HG02610 (cell line): ENCODE measurements around the gene OGDHL.
"Not testable (repeated sequence)": the region's sequence is repeated elsewhere in the genome, so short reads cannot be mapped to it uniquely, and the experiment has no call there.

ENCODE experiments used
- ATAC-seq: cut with Tn5 transposase; IDR thresholded peaks from one replicate; pipeline ENCODE4 v1.9.1; 2021; ENCODE audit warnings: mild to moderate bottlenecking, moderate library complexity; ENCODE audit not compliant: unreplicated experiment

OGDHL gene

DNA sequence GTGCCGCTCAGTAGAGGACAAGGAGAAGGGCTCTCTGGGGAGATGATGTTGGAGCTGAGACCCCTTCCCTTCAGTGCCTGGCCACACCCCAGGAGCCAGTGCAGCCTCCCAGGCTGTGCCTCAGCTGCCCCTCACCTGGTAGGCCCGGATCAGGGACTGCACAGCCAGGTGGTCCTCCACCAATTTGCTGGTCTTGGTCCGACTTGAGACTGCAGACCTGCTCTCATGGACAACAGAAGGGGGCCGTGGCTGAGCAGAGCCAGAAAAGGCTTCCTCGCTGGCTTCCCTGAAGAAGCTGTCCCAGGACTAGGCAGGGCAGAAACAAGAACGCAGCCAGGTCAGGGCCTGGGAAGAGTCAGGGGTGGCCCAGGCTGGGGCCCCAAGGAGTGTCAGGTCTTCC is 5.5 kb downstream of the OGDHL start:
- ATAC-seq = no peak

DNA sequence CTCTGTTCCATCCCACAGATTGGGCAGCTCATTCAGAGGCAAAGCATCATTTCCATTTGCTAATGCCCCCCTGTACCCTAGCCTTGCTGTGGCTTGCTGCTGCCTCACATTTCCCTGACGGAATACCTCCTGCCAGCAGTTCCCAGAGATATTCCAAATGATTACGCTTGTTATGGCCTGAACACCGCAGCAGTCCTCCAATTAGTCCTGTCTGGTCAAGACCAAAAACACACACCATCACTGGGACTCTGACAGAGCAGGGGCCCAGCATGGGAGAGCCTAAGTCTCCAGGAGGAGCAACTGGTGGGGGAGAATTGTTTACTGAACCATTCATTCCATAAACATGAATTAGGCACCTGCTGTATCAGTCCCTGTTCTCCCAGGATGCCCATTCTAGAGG is 6.1 kb downstream of the OGDHL start:
- ATAC-seq = no peak

DNA sequence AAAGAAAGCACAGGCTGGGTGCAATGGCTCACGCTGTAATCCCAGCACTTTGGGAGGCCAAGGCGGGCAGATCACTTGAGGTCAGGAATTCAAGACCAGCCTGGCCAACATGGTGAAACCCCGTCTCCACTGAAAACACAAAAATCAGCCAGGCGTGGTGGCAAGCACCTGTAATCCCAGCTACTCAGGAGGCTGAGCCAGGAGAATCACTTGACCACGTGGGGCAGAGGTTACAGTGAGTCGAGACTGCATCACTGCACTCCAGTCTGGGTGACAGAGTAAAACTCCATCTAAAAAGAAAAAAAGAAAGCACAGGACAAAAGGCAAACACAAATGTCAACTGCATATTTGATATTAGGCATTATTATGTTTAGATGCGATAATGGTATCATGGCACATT is 7.2 kb downstream of the OGDHL start:
- ATAC-seq = not testable (repeated sequence)

DNA sequence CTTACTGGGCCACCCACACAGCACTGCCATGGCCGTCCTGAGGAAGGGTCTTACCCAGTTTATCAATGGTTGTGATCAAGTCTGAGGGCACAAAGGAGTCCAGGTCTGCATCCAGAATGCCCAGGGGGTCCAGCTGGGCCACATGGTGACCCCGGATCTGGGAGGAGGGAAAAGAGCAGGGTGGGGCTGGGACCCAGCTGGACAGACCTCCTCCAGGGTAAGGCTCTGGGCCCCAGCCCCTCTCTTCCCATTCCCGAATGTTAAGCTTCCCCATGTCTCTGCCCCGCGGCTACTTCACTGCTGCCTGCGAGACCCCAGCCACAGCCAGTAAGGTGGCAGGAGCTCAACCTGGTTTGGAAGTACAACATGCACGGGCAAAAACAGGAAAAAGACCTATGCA is 9.5 kb downstream of the OGDHL start:
- ATAC-seq = no peak

DNA sequence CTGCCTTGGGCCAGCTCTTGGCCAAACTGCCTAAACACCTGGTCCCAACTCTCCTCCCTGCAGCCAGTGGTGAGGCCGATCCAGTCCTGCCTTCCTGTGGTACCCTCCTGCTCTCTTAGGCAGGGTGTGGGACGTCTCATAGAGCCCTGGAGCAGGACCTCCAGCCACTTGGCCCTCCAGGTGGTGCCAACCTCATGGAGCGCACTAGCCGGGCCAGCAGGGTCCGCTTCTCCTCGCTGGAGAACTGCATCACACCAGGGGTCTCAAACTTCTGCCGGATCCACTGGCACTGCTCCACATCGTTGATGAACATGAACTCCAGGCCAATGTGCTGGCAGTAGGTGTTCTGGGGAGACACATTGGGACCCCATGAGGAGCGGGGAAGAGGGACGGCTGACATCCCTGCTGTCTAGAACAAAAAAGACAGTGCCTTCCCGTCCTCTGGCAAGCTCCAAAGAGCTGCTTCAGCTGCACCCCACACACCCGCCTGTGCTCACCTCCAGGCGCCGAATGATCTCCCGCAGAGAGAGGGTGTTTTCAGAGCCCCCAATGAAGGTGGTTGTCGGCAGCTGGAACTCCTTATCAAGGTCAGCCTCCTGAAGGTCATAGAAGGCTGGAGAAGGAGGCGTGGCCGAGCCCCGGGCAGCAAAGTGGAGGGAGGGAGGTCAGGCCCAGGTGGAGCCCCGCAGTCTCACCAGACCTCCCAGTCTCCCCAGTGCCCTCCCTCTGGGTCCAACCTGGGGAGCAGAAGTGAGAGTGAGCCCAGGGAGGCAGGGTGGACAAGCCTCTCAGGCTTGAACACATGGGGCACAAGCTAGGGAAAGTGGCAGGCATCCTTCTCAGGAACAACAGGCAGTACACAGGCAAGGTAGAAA is 10.2 kb downstream of the OGDHL start:
- no peak for ATAC-seq

DNA sequence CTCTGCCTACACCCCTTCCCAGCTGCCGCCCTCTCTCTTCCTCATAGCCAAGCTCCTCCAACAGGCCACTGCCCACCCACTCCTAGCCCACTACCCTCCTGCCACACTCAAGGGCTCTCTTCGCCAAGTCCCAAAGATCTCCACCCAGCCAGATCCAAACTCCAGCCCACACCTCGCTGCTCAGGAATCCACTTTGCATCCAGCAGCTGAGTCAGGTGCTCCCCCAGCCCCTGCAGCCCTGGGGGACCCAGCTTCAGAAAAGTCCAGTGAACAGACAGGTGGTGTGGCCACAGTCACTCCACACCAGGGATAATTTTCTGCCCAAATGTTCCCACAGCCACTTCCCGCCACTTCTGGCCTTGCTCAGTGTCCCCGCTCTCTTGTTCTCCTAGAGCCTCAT is 10.9 kb downstream of the OGDHL start:
- no peak for ATAC-seq

DNA sequence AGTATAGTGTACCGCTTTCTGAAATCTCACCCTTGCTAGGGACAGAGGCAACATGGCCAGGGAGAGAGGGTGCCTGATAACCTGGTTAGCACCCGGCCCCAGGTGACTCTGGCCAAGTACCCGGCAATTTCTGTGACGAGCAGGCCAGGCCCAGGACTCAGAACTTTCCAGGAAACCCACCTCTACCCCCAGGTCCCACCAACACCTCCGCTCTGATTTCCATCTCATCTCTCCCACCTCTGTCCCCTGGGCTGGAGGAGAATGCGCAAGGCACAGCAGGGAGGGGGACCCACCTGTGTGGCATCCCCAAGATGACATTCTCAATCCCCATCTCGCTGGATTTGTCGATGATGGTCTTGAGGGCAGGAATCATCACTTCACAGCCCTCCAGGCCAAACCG is 11.6 kb downstream of the OGDHL start:
- ATAC-seq = no peak

DNA sequence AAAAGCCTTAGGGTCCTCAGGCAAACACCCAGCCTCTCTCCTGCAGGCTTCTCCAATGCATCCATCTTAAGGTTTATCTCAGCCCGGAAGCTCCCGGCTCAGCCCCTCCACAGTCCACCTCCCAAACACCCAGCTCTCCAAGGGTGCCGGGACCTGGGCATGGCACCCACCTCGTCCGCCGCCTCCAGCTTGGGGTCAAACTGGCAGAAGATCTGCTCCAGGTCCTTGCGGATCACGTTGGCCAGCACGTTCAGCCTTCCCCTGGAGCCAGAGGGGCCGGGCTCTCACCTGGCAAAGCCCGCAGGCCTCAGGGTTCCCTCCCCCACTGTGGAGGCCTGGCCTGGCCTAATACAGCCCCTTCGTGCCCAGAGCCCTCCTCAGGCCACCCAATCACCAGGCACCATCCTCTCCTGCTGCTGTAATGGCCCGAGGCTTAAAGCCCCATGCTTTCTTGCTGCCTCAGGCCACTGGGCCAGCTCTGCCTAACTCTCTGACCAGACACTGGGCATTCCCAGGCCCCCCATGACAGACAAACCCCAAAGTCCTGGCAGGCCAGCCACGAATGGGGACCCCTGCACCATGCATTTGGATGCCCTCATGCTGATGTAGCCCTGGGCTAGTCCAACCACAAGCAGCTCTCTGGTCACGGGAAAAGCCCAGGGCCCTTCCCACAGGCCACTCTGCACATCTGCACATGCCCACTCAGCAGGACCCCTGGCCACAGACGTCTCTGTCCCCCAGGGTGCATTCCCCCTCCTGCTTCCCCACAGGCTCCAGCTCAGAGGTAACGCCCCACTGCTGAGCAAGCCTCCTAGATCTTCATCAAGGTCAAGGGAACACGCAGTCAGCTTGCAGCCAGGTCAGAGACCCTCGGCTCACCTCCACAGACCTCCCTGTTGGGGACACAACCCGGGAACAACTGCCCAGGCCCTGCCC is 12.3 kb downstream of the OGDHL start:
- no peak for ATAC-seq

DNA sequence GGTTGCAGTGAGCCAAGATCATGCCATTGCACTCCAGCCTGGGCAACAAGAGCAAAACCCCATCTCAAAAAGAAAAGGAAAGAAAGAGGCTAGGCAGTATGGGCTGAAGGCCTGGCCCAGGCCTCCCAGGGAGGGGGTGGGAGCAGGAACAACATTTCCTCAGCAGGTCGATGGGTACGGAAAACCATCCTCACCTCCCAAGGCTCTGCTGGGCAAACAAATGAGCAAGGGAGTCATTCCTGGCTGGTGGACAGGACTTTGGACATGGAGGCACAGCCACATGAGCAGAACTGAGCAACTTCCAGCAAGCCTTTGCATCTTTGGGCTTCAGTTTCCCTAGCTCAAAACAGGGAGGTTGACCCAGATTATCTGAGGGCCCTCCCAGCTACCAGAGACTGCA is 13.0 kb downstream of the OGDHL start:
- no peak for ATAC-seq

DNA sequence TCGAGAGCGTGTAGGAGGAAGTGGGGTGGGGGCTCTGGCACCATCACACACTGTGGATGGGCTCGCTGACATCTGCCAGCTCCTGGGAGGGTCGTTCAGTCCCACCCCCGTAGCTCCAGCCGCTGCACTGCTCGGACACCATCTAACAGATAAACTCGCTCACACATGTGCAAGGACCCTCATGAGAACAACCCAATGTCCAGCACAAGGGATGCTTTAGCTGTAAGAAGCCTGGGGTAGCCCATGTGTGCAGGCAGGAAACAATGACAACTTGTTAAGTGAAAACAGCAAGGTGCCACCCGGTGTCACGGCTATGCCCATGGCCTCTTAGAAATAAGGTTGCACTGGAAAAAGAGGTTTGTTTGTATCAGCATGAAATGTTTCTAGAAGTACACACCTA is 14.1 kb downstream of the OGDHL start:
- ATAC-seq = no peak

DNA sequence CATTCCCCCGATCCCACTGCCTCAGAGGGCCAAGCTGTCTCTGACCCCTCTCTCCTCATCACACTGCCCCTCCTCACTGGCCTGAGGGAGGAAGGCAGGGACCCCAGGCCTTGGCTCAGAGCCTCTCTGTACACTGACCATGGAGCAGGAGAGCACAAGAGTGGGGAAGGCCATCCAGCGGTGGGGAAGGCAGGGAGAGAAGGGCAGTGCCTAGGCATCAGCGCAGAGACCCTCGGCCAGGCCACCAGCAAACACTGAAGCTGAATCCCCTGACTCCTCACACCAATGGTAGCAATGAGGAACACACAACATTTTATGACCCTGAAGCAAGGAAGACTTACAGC is 14.8 kb downstream of the OGDHL start:
- no peak for ATAC-seq

DNA sequence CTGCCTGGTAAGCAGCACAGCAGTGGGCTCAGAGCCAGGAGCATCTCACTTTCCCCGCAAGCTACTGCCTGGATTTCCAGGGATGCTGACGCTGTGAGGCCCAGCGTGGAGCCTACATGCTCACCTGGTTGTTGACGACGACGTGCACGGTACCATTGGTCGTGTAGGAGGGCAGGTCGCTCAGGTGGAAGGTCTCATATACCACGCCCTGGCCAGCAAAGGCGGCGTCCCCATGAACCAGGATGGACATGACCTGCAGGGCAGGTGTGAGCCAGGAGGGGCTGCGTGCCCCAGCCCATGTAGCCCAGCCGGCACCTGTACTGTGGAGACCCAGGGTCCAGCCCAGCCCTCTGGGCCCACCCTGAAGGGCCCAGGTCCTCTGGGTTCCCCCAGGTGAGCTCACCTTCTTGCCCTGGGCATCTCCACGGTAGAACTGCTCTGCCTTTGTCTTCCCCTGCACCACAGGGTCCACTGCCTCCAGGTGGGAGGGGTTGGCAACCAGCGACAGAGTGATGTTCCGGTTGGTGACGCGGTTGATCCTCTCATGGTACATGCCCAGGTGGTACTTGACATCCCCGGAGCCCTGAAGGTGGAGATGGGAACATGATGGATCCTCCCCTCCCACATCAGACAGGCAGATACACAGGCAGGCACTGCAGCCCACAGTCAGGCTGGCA is 15.4 kb downstream of the OGDHL start:
- no peak for ATAC-seq

DNA sequence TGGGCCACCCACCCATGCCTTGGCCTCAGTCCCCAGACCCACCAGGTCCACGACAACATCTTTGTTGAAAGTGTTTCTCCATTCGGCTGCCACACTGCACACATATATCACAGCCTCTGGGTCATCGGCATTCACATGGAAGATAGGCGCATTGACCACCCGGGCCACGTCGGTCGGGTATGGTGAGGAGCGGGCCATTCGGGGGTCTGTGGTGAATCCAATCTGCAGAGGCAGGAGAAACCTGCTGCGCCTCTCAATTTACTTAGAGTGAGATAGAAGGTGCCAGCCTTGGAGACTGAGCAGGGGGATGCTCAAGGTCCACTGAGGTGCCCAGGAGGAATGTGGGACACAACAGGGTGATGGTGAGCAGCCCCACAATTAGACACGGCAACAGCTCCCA is 16.4 kb downstream of the OGDHL start:
- no peak for ATAC-seq

DNA sequence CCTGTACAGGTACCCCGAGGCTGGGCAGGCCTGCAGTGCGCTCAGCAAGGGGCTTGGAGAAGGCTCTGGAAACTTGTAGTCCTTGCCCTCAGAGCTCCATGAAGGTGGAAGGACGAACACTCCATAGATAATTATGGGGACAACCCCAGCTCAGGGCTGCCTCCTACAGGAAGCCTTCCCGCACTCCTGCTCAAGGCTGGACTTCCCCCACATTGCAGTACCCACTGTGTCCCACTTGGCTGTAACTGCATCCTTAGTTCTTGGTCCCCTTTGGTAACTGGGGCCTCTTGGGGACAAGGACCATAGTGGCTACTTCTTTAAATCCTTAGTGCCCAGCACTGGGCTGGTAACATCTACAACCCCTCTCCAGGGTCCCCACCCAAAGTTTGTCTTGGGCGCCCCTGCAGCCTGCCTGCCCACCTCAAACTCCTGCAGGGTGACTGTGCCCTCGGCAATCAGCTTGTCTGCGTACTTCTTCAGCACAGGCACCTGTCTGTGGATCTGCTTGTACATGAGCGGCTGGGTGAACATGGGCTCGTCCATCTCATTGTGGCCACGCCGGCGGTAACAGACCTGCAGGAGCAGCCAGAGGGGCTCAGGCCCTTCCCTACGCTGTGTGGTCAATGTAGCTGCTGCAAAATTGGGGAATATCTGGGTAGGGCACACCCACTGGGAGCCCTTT is 17.1 kb downstream of the OGDHL start:
- ATAC-seq = no peak

DNA sequence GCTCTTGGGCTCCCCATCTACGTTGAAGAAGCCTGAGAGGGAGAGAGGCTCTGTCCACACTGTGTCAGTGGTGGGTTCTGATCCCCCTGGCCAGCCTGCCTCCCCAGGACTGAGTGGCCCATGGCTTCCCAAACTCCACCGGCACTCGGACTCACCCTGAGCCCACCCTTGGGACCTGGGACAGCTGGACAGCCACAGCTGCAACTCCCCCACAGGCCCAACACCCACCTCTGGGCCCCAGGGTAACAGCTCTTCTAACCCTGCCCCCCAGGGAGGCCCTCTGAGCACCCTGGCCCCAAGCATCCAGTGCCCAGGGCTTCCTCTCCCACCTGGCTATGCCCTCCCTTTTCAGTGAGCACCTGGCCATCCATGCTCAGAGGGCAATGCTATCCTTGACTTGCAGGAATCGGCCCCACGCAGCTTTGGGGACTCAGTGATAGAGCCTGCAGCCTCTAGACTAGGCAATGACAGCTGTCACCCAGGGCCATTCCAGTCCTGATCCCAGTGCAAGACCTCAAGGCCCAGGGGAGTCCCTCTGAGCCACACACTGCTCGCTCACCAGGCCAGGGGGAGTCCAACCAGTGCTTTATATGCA is 17.9 kb downstream of the OGDHL start:
- no peak for ATAC-seq

DNA sequence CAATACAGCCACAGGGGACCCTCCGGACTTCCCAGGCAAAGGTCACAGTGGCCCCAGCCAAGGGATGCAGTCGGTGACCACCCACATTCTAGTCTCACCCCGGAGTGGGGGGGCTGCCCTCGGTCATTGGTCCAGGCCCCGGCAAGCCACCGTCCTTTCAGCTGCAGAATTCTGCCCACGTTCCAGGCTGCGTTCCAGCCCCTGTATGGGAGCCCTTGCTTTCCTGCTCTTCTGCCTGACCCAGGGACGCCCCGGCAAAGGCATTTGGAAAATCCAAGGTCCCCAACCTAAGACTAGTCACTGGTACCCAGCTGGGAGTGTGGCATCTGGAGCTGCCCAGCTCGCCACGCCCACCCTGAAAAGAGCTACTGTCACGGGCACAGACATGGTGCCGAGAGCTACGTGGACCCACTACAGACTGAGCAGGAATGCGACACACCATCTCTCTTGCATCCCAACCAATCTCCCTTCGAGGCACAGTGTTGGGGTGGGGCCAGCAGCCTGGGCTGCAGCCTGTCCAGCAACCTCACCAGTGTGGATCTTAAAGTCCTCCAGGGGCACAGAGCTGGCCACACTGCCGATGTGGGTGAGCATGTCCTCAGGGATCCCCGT is 18.6 kb downstream of the OGDHL start:
- ATAC-seq = no peak

DNA sequence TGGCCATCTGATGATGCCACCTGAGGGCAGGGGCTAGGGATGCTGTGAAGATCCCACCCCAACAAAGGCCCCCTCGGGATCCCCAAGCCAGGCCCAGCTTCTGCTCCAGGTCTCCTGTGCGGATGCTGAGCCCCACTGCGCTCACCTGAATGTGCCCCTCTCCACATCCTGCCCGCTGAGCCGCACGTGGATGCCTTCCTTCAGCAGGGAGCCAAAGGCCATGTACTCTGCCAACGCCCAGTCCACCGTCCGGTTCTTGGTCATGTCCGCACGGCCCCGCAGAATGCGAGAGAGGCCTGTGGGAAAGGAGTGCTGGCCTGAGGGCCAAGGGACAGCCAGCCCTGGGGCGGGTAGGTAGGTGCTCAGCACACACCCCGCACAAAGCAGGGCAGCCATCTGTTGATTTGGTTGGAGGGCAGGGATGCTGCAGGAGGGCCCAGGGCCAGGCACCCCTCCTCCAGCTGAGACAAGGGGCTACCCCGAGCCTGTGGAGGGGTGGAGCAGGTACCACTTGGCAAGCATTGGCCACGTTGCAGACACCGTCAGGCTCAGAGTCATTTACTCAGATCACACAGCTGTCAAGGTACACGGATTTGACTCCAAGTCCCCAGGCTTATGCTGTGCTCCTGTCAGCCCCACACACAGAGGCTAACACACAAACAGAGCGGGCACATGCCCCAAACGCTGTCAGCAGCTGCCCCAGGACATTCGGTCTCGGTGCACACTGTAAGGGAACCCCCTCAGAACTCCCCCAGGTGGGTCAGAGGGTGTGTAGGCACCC is 19.2 kb downstream of the OGDHL start:
- no peak for ATAC-seq

DNA sequence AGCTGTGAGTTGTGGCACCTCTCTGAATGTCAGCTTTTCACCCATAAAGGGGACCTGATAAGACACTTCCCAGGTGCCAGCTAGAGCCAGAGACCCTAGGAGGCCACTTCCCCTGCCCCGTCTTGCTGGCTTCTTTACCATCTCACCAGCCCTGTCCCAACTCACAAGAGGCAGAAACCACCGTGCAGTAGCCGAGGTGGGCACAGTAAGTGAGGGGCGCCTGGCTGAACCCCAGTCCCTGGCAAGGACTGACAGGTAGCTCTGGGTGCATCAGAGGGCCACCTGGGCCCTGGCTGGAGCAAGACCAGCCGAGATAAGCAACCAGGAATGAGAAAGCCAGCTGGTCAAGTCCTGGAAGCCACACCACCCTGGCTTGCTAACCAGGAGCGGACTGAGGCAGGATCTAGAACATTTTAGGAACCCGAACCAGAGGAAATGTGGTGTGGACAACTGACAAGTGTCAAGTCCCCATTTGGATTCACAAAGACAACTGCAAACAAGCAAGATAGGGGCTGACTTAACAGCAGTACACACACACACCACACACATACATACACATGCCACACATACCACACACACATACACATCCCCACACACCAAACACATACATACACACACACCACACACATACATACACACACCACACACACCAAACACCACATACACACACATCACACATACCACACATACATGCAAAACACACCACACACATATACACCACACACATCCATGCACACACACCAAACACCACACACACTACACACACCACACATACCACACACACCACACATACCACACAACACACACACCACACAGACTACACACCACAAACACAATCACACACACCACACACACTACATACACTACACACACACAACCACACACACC is 20.8 kb downstream of the OGDHL start:
- ATAC-seq = no peak
